ENCODE measurements around the gene MAP1A.

The MAP1A gene

GRCh38 chr15:43508421-43508820, 9.0 kb upstream of the MAP1A start:
- Mint-ChIP-seq H3K4me1 (peaks cover 64% of the 10 kb centered on the region), H3K27me3 (ENCODE audit: low read depth) (peaks cover 3% of the 10 kb centered on the region), H3K4me3 (peak overlapping the region; percentile 17 to 60 (median 48)), H3K27ac (peak overlapping the region; percentile 98 to 99 (median 98)), H3K9me3 (no peaks in the 10 kb centered on the region), H3K36me3 (ENCODE audit: low read depth) (no peaks in the 10 kb centered on the region)
- no peak for TF ChIP-seq CTCF (IDR thresholded peaks at IDR 0.05; ENCODE audit: unreplicated experiment in 3 of 3)

- no peak for TF ChIP-seq CTCF (IDR thresholded peaks at IDR 0.05; ENCODE audit: unreplicated experiment in 3 of 3)
- Mint-ChIP-seq H3K27ac (peak overlapping the region; percentile 98 to 99 (median 98)), H3K9me3 (no peaks in the 10 kb centered on the region), H3K36me3 (ENCODE audit: low read depth) (no peaks in the 10 kb centered on the region), H3K4me3 (peak overlapping the region; percentile 89 to 94 (median 89)), H3K4me1 (peaks cover 71% of the 10 kb centered on the region), H3K27me3 (ENCODE audit: low read depth) (peaks cover 3% of the 10 kb centered on the region)
Observed at GRCh38 chr15:43508991-43509659, 8.3 kb upstream of the MAP1A start.

DNA sequence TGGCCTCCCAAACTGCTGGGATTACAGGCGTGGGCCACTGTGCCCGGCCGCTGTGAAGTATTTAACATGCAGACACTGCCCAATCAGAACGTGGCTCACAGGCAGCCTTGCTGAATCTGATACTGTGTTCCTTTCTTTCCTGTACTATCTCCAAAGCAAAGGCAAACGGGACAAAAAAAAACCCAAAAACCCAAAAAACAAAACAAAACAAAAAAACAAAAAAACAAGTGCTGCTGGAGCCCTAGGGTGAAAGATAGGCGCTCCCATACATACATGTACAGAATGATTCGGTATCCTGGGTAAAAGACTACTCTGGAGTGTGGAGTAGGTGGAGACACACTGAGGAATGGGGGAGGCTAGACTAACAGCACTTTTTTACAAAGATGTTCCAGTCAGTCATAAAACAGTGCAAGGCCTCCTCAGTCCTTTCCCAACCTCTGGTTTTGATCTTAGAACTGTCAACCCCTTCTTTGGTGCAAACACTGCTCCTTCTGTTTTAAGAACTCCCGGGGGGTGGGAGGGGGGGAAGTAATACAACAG, 7.7 kb upstream of the MAP1A start:
- TF ChIP-seq CTCF (IDR thresholded peaks at IDR 0.05; ENCODE audit: unreplicated experiment in 3 of 3) = no peak
- peak overlapping the region; percentile 98 to 99 (median 98) for H3K27ac Mint-ChIP-seq
- peaks cover 3% of the 10 kb centered on the region for H3K27me3 Mint-ChIP-seq (ENCODE audit: low read depth)
- peaks cover 72% of the 10 kb centered on the region for H3K4me1 Mint-ChIP-seq
- H3K4me3 Mint-ChIP-seq = peak overlapping the region; percentile 89 to 94 (median 89)
- no peaks in the 10 kb centered on the region for H3K9me3 Mint-ChIP-seq
- no peaks in the 10 kb centered on the region for H3K36me3 Mint-ChIP-seq (ENCODE audit: low read depth)

GRCh38 chr15:43510200-43511011, 7.0 kb upstream of the MAP1A start:
- Mint-ChIP-seq H3K4me1 (peaks cover 70% of the 10 kb centered on the region), H3K9me3 (no peaks in the 10 kb centered on the region), H3K4me3 (peak overlapping the region; percentile 89 to 94 (median 89)), H3K36me3 (ENCODE audit: low read depth) (no peaks in the 10 kb centered on the region), H3K27me3 (ENCODE audit: low read depth) (peaks cover 3% of the 10 kb centered on the region), H3K27ac (peak overlapping the region; percentile 98 to 99 (median 98))
- peak; percentile 36 to 47 (median 43) for TF ChIP-seq CTCF (IDR thresholded peaks at IDR 0.05; ENCODE audit: unreplicated experiment in 3 of 3)

GRCh38 chr15:43511012-43511885, 6.2 kb upstream of the MAP1A start:
- peak in 1 of 3 experiments; percentile 13 for TF ChIP-seq CTCF (IDR thresholded peaks at IDR 0.05; ENCODE audit: unreplicated experiment in 3 of 3)
- peak overlapping the region; percentile 89 to 94 (median 89) for H3K4me3 Mint-ChIP-seq
- peaks cover 3% of the 10 kb centered on the region for H3K27me3 Mint-ChIP-seq (ENCODE audit: low read depth)
- no peaks in the 10 kb centered on the region for H3K36me3 Mint-ChIP-seq (ENCODE audit: low read depth)
- no peaks in the 10 kb centered on the region for H3K9me3 Mint-ChIP-seq
- peak overlapping the region; percentile 0 to 99 (median 4) for H3K27ac Mint-ChIP-seq
- peaks cover 70% of the 10 kb centered on the region for H3K4me1 Mint-ChIP-seq

Data from nephron (organoid).